ENCODE results near the gene CTDSPL2.

- TF ChIP-seq CTCF (IDR thresholded peaks at IDR 0.05; ENCODE audit: insufficient read depth, low read depth, low read length) (no peak), EZH2 (IDR thresholded peaks at IDR 0.05; ENCODE audit: insufficient read depth, low read length) (no peak)
Measured at GRCh38 chr15:44532689-44533088, 105.3 kb downstream of the CTDSPL2 start.
